Measurements from ENCODE around the gene DYNC1LI2.

DNA sequence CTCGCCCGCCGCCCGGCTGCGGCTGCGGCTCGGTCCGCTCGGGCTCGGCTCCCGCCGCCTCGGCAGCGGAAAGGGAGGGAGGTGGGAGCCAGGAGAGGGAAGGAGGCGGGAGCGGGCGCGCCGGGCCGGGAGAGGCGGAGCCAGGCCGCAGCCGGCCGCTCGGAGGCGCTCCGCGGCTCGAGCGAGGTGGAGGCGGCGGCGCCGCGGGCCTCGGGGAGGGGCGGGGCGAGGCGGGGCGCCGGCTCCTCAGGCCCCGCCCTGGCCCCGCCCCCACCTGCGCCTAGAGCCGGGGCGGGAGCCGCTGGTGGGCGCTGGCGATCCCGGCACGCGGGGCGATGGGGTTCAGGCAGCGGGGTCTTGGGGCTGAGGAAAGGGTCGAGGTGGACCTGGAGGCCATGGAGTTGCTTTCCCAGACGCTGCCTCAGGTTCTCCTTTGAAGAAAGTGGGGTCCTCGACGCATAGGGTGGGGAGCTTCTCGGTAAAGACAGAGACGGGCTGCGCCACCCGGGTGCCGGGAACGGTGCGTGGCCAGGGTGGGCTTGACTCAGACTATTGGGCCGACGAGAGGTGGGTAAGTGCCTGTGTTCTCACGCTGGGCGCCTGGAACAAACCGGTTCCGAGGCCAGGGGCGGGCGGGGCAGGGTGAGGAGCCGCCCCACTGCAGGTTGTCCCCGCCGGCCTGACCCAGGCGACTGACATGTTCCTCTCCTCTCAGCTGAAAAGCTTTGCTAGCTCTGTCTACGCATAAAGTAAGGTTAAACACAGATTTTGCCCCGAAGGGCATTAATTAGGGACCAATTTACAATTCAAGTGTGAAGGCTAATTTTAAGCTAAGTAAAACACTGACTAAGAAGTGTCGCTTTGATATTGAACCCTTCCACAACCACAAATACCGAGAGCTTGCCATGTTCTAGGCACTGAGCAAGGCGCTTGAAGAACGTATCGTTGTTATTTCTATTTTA lies 54.5 kb downstream of the DYNC1LI2 start, which contains the start of gene CMTM4:
- no peak for TF ChIP-seq POLR2A (IDR thresholded peaks at IDR 0.05; ENCODE audit: extremely low read depth, insufficient read length)
- TF ChIP-seq, protein P1, sequence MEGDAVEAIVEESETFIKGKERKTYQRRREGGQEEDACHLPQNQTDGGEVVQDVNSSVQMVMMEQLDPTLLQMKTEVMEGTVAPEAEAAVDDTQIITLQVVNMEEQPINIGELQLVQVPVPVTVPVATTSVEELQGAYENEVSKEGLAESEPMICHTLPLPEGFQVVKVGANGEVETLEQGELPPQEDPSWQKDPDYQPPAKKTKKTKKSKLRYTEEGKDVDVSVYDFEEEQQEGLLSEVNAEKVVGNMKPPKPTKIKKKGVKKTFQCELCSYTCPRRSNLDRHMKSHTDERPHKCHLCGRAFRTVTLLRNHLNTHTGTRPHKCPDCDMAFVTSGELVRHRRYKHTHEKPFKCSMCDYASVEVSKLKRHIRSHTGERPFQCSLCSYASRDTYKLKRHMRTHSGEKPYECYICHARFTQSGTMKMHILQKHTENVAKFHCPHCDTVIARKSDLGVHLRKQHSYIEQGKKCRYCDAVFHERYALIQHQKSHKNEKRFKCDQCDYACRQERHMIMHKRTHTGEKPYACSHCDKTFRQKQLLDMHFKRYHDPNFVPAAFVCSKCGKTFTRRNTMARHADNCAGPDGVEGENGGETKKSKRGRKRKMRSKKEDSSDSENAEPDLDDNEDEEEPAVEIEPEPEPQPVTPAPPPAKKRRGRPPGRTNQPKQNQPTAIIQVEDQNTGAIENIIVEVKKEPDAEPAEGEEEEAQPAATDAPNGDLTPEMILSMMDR (IDR thresholded peaks at IDR 0.05; ENCODE audit: low read depth, low read length) = no peak
- TF ChIP-seq, protein P2, sequence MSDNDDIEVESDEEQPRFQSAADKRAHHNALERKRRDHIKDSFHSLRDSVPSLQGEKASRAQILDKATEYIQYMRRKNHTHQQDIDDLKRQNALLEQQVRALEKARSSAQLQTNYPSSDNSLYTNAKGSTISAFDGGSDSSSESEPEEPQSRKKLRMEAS (IDR thresholded peaks at IDR 0.05; ENCODE audit: low read depth, low read length) = no peak
